ENCODE data around the gene RIOX2. TPM values are rescaled to one million over a fixed set of nuclear protein-coding genes. Genes with fewer than 3 reads are reported as not detected.
"Not testable (repeated sequence)": the region's sequence is repeated elsewhere in the genome, so short reads cannot be mapped to it uniquely, and the experiment has no call there.

RIOX2 gene
- polyA plus RNA-seq, 1 donor (not counting 4 experiments of a cell fraction or from before 2014, with no cell fraction given): 45.2 TPM

GRCh38 chr3:97910931-97911351 lies 61.3 kb downstream of the RIOX2 start:
- Histone ChIP-seq H3K27me3 (ENCODE audit: control insufficient read depth, extremely low read depth, insufficient read depth, low read length) (no peaks in the 10 kb centered on the region), H3K27ac (ENCODE audit: control insufficient read depth, insufficient read depth, low read length) (no peak overlapping the region), H3K79me2 (ENCODE audit: control insufficient read depth, insufficient read depth, low read length) (no peaks in the 10 kb centered on the region), H4K20me1 (ENCODE audit: control insufficient read depth, extremely low read depth, insufficient read depth, low read length) (no peaks in the 10 kb centered on the region), H3K9ac (ENCODE audit: control insufficient read depth, extremely low read depth, insufficient read depth, low read length) (no peak overlapping the region), H3K36me3 (ENCODE audit: control insufficient read depth in 2 of 2, extremely low read depth in 1 of 2, insufficient read depth in 2 of 2, low read length in 2 of 2) (no peaks in the 10 kb centered on the region), H3K9me1 (ENCODE audit: control insufficient read depth, extremely low read depth, insufficient read depth, low read length) (no peaks in the 10 kb centered on the region), H2AFZ (ENCODE audit: control insufficient read depth, low read length) (no peak overlapping the region), H3K9me3 (ENCODE audit: control insufficient read depth, low read depth, low read length) (no peaks in the 10 kb centered on the region), H3K4me2 (ENCODE audit: control insufficient read depth, extremely low read depth, insufficient read depth, low read depth, low read length) (no peak overlapping the region), H3K4me3 (ENCODE audit: control insufficient read depth in 2 of 3, extremely low read depth in 1 of 3, insufficient read depth in 2 of 3, low read depth in 1 of 3, low read length in 3 of 3) (no peak overlapping the region), H3K4me1 (ENCODE audit: control insufficient read depth, extremely low read depth, insufficient read depth, low read length) (peaks cover 17% of the 10 kb centered on the region)
- DNase-seq (ENCODE audit: low read depth, low spot score) (no peak), FAIRE-seq (peak; percentile 41)
- dilution Hi-C loops (cut with MboI; ENCODE audit: extremely low pct_ligation_motif_present, low sequenced_read_pairs): no loop called here
- TF ChIP-seq EZH2 (IDR thresholded peaks at IDR 0.05; ENCODE audit: low read length): no peak
- TF ChIP-seq CTCF (optimal IDR thresholded peaks at IDR 0.05 in 1 of 3, IDR thresholded peaks at IDR 0.05 in 1 of 3, conservative IDR thresholded peaks at IDR 0.05 in 1 of 3; ENCODE audit: extremely low read depth in 1 of 3, insufficient read depth in 2 of 3, low read length in 3 of 3): no peak

GRCh38 chr3:97910236-97910831 lies 61.9 kb downstream of the RIOX2 start:
- H2AFZ ChIP-seq (ENCODE audit: control insufficient read depth, low read length); H3K9me1 ChIP-seq (ENCODE audit: control insufficient read depth, extremely low read depth, insufficient read depth, low read length); H3K36me3 ChIP-seq (ENCODE audit: control insufficient read depth in 2 of 2, extremely low read depth in 1 of 2, insufficient read depth in 2 of 2, low read length in 2 of 2); H3K9ac ChIP-seq (ENCODE audit: control insufficient read depth, extremely low read depth, insufficient read depth, low read length); H4K20me1 ChIP-seq (ENCODE audit: control insufficient read depth, extremely low read depth, insufficient read depth, low read length); H3K27me3 ChIP-seq (ENCODE audit: control insufficient read depth, extremely low read depth, insufficient read depth, low read length); FAIRE-seq; H3K9me3 ChIP-seq (ENCODE audit: control insufficient read depth, low read depth, low read length); H3K79me2 ChIP-seq (ENCODE audit: control insufficient read depth, insufficient read depth, low read length); H3K27ac ChIP-seq (ENCODE audit: control insufficient read depth, insufficient read depth, low read length); H3K4me2 ChIP-seq (ENCODE audit: control insufficient read depth, extremely low read depth, insufficient read depth, low read depth, low read length); DNase-seq (ENCODE audit: low read depth, low spot score); dilution Hi-C loops (cut with MboI; ENCODE audit: extremely low pct_ligation_motif_present, low sequenced_read_pairs): not testable (repeated sequence)
- Histone ChIP-seq H3K4me3 (ENCODE audit: control insufficient read depth in 2 of 3, extremely low read depth in 1 of 3, insufficient read depth in 2 of 3, low read depth in 1 of 3, low read length in 3 of 3) (peak overlapping the region in 1 of 3 experiments; percentile 10), H3K4me1 (ENCODE audit: control insufficient read depth, extremely low read depth, insufficient read depth, low read length) (peaks cover 17% of the 10 kb centered on the region)

GRCh38 chr3:97909830-97910229 lies 62.4 kb downstream of the RIOX2 start:
- H3K36me3 ChIP-seq (ENCODE audit: control insufficient read depth in 2 of 2, extremely low read depth in 1 of 2, insufficient read depth in 2 of 2, low read length in 2 of 2); H3K9me1 ChIP-seq (ENCODE audit: control insufficient read depth, extremely low read depth, insufficient read depth, low read length); dilution Hi-C loops (cut with MboI; ENCODE audit: extremely low pct_ligation_motif_present, low sequenced_read_pairs); H4K20me1 ChIP-seq (ENCODE audit: control insufficient read depth, extremely low read depth, insufficient read depth, low read length); DNase-seq (ENCODE audit: low read depth, low spot score); FAIRE-seq; H3K27me3 ChIP-seq (ENCODE audit: control insufficient read depth, extremely low read depth, insufficient read depth, low read length); H3K4me2 ChIP-seq (ENCODE audit: control insufficient read depth, extremely low read depth, insufficient read depth, low read depth, low read length); H2AFZ ChIP-seq (ENCODE audit: control insufficient read depth, low read length); H3K79me2 ChIP-seq (ENCODE audit: control insufficient read depth, insufficient read depth, low read length); H3K27ac ChIP-seq (ENCODE audit: control insufficient read depth, insufficient read depth, low read length); H3K9me3 ChIP-seq (ENCODE audit: control insufficient read depth, low read depth, low read length); H3K9ac ChIP-seq (ENCODE audit: control insufficient read depth, extremely low read depth, insufficient read depth, low read length); H3K4me3 ChIP-seq (ENCODE audit: control insufficient read depth in 2 of 3, extremely low read depth in 1 of 3, insufficient read depth in 2 of 3, low read depth in 1 of 3, low read length in 3 of 3): not testable (repeated sequence)
- H3K4me1 ChIP-seq (ENCODE audit: control insufficient read depth, extremely low read depth, insufficient read depth, low read length): peaks cover 17% of the 10 kb centered on the region
